CD4-positive, alpha-beta memory T cell (primary cell): Measurements from ENCODE around the gene FGF1. TPM values are rescaled to one million over a fixed set of nuclear protein-coding genes. Genes with fewer than 3 reads are reported as not detected.

Source experiments
- CTCF ChIA-PET: fragments of 350-600 bp; sonication (Branson Sonifier 250); formaldehyde crosslinking; loops from one replicate; lab custom pipeline; 2021; ENCODE audit warnings: inconsistent platforms; ENCODE audit not compliant: partially characterized antibody; lab: Charles Lee
- POLR2A ChIA-PET: fragments of 350-600 bp; sonication (Branson Sonifier 250); formaldehyde crosslinking; loops from one replicate; lab custom pipeline; 2021; ENCODE audit not compliant: partially characterized antibody; lab: Charles Lee
- DNase-seq, 5 donors: peaks; one replicate each; pipeline versions ENCODE4 v3.0.0 to v3.0.0-alpha.2; 2020 to 2022; ENCODE audit warnings: mixed read lengths in 1 of 5
- H3K27ac ChIP-seq: one replicate; pipeline ENCODE4 v1.7.0; 2013; ENCODE audit warnings: low read depth, low read length
- H3K27me3 ChIP-seq: 2 replicates; pipeline ENCODE4 v1.7.0; 2013; ENCODE audit warnings: mild to moderate bottlenecking, low read length, moderate library complexity; ENCODE audit not compliant: insufficient read depth
- H3K36me3 ChIP-seq: 2 replicates; pipeline ENCODE4 v1.7.0; 2013; ENCODE audit warnings: mild to moderate bottlenecking, low read length, moderate library complexity; ENCODE audit not compliant: insufficient read depth
- H3K4me1 ChIP-seq: 2 replicates; pipeline ENCODE4 v1.7.0; 2013; ENCODE audit warnings: mild to moderate bottlenecking, low read length, moderate library complexity; ENCODE audit not compliant: insufficient read depth
- H3K4me3 ChIP-seq, 2 donors: one replicate each; pipeline ENCODE4 v1.7.0; 2013; ENCODE audit warnings: low read length in 2 of 2, mild to moderate bottlenecking in 1 of 2
- H3K9me3 ChIP-seq, 2 donors: one replicate each; pipeline ENCODE4 v1.7.0; 2013; ENCODE audit warnings: low read length in 2 of 2, control low read depth in 1 of 2; ENCODE audit not compliant: control insufficient read depth in 1 of 2
- H3K27ac Mint-ChIP-seq, 7 donors: one replicate each; pipeline ENCODE4 v1.8.0; 2020 to 2021; ENCODE audit warnings: mixed read lengths in 7 of 7, mild to moderate bottlenecking in 6 of 7, inconsistent platforms in 3 of 7, moderate library complexity in 3 of 7
- H3K27me3 Mint-ChIP-seq, 2 donors: one replicate each; pipeline ENCODE4 v1.8.0; 2020 to 2021; ENCODE audit warnings: mixed read lengths in 2 of 2
- H3K36me3 Mint-ChIP-seq, 2 donors: one replicate each; pipeline ENCODE4 v1.8.0; 2020 to 2021; ENCODE audit warnings: mixed read lengths in 2 of 2, inconsistent platforms in 1 of 2, mild to moderate bottlenecking in 1 of 2
- H3K4me1 Mint-ChIP-seq, 4 donors: one replicate each; pipeline ENCODE4 v1.8.0; 2020 to 2021; ENCODE audit warnings: mixed read lengths in 4 of 4, mild to moderate bottlenecking in 1 of 4
- H3K4me3 Mint-ChIP-seq, 8 donors: one replicate each; pipeline ENCODE4 v1.8.0; 2020 to 2021; ENCODE audit warnings: mixed read lengths in 8 of 8, mild to moderate bottlenecking in 7 of 8, moderate library complexity in 6 of 8, inconsistent platforms in 3 of 8
- H3K9me3 Mint-ChIP-seq, 8 donors: one replicate each; pipeline ENCODE4 v1.8.0; 2020 to 2021; ENCODE audit warnings: mixed read lengths in 8 of 8, mild to moderate bottlenecking in 5 of 8, inconsistent platforms in 3 of 8, moderate library complexity in 1 of 8
- intact Hi-C: fragments of 100-400 bp; cut with micrococcal nuclease; formaldehyde crosslinking; loops from one replicate; pipeline ENCODE4 v1.15.1; 2023
- polyA plus RNA-seq, 2 donors: library from polyadenylated mRNA; unstranded; fragments of 300-500 nt; fragmentation: Illumina TruSeq; gene quantifications; one replicate each; pipeline ENCODE4 v1.2.3, GENCODE V29; 2021
- total RNA-seq, 2 experiments: library from RNA; stranded (reverse); gene quantifications; one replicate each; pipeline ENCODE4 v1.2.3, GENCODE V29; 2021

FGF1 gene
- total and polyA plus RNA-seq, 4 experiments from 2014 or later: not detected

GRCh38 chr5:142688281-142688989, 2.5 kb upstream of the FGF1 start:
- Histone ChIP-seq H3K36me3 (no peaks in the 10 kb centered on the region), H3K27ac (no peak overlapping the region), H3K4me1 (no peaks in the 10 kb centered on the region), H3K27me3 (no peaks in the 10 kb centered on the region), H3K4me3 (no peak overlapping the region), H3K9me3 (no peaks in the 10 kb centered on the region)
- Mint-ChIP-seq H3K36me3 (no peaks in the 10 kb centered on the region), H3K9me3 (no peaks in the 10 kb centered on the region), H3K4me1 (no peaks in the 10 kb centered on the region), H3K27ac (no peak overlapping the region), H3K4me3 (no peak overlapping the region), H3K27me3 (peaks cover 4 to 9% of the 10 kb centered on the region in 2 donors)
- POLR2A ChIA-PET: no interaction called here
- intact Hi-C loops: no loop called here
- no peak for DNase-seq
- CTCF ChIA-PET: interaction anchor here (1.7 to 1.9 kb wide), 2 partner anchors 10 to 25 kb away, joined by 4 to 5 read pairs; no protein-coding TSS in a partner anchor

DNA sequence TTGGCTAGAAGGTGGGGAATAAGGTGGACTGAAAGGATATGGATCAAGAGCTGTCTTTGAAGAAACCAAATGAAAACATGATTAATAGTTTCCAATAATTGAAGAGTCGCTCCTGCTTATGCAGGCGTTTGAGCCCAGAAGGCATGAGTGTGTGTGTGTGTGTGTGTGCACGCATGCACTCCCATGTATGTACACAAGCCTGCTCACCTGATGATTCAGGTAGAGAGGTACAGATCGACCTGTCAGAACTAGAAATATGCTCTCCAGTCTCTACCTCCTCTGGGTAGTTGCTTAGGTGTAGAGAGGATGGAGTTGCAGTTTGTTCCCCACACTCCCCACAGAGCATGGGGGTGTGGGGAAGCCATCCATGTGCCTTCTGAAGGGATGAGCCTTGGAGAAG, 1.1 kb upstream of the FGF1 start:
- H3K36me3 Mint-ChIP-seq: no peaks in the 10 kb centered on the region
- Histone ChIP-seq H3K27ac (no peak overlapping the region), H3K4me3 (no peak overlapping the region), H3K4me1 (no peaks in the 10 kb centered on the region), H3K27me3 (no peaks in the 10 kb centered on the region), H3K36me3 (no peaks in the 10 kb centered on the region), H3K9me3 (no peaks in the 10 kb centered on the region)
- ChIA-PET CTCF (interaction anchor here (1.4 to 1.9 kb wide), 2 partner anchors 26 to 27 kb away, joined by 5 read pairs; no protein-coding TSS in a partner anchor), POLR2A (no interaction called here)
- no peaks in the 10 kb centered on the region for H3K4me1 Mint-ChIP-seq
- peaks cover 4 to 9% of the 10 kb centered on the region in 2 donors for H3K27me3 Mint-ChIP-seq
- no peaks in the 10 kb centered on the region for H3K9me3 Mint-ChIP-seq
- no peak overlapping the region for H3K4me3 Mint-ChIP-seq
- intact Hi-C loops: no loop called here
- no peak for DNase-seq
- no peak overlapping the region for H3K27ac Mint-ChIP-seq

- Histone ChIP-seq H3K27ac (no peak overlapping the region), H3K27me3 (no peaks in the 10 kb centered on the region), H3K36me3 (no peaks in the 10 kb centered on the region), H3K4me3 (no peak overlapping the region), H3K4me1 (no peaks in the 10 kb centered on the region), H3K9me3 (no peaks in the 10 kb centered on the region)
- Mint-ChIP-seq H3K36me3 (no peaks in the 10 kb centered on the region), H3K9me3 (no peaks in the 10 kb centered on the region), H3K4me3 (no peak overlapping the region), H3K4me1 (no peaks in the 10 kb centered on the region), H3K27me3 (peaks cover 4 to 9% of the 10 kb centered on the region in 2 donors), H3K27ac (no peak overlapping the region)
- intact Hi-C loops: no loop called here
- ChIA-PET CTCF (interaction anchor here (1.4 to 1.7 kb wide), 3 partner anchors 9 to 32 kb away, joined by 3 to 5 read pairs (median 3); no protein-coding TSS in a partner anchor), POLR2A (no interaction called here)
- no peak for DNase-seq
Measured at GRCh38 chr5:142686210-142686734, 382 bp upstream of the FGF1 start.

GRCh38 chr5:142684508-142685041, 1.3 kb downstream of the FGF1 start:
- Mint-ChIP-seq H3K27ac (no peak overlapping the region), H3K36me3 (peaks cover 0 to 3% of the 10 kb centered on the region in 2 donors), H3K4me3 (no peak overlapping the region), H3K9me3 (peaks cover 0 to 3% (median 0%) of the 10 kb centered on the region in 8 donors), H3K27me3 (peaks cover 4% of the 10 kb centered on the region in 2 donors), H3K4me1 (no peaks in the 10 kb centered on the region)
- H3K9me3 ChIP-seq: no peaks in the 10 kb centered on the region
- no peaks in the 10 kb centered on the region for H3K4me1 ChIP-seq
- H3K27ac ChIP-seq: no peak overlapping the region
- intact Hi-C loops: no loop called here
- ChIA-PET CTCF (interaction anchor here (0.9 to 1.5 kb wide), 3 partner anchors 13 to 628 kb away, joined by 3 to 5 read pairs (median 4); no protein-coding TSS in a partner anchor), POLR2A (no interaction called here)
- H3K36me3 ChIP-seq: no peaks in the 10 kb centered on the region
- H3K27me3 ChIP-seq: no peaks in the 10 kb centered on the region
- H3K4me3 ChIP-seq: no peak overlapping the region
- DNase-seq: no peak

GRCh38 chr5:142683881-142684505, 1.9 kb downstream of the FGF1 start:
- no peak overlapping the region for H3K4me3 Mint-ChIP-seq
- POLR2A ChIA-PET: no interaction called here
- Histone ChIP-seq H3K27me3 (no peaks in the 10 kb centered on the region), H3K36me3 (no peaks in the 10 kb centered on the region), H3K4me3 (no peak overlapping the region), H3K9me3 (no peaks in the 10 kb centered on the region), H3K27ac (no peak overlapping the region), H3K4me1 (no peaks in the 10 kb centered on the region)
- H3K4me1 Mint-ChIP-seq: no peaks in the 10 kb centered on the region
- peaks cover 4% of the 10 kb centered on the region in 2 donors for H3K27me3 Mint-ChIP-seq
- no peak for DNase-seq
- H3K27ac Mint-ChIP-seq: no peak overlapping the region
- peaks cover 0 to 3% (median 0%) of the 10 kb centered on the region in 8 donors for H3K9me3 Mint-ChIP-seq
- intact Hi-C loops: no loop called here
- H3K36me3 Mint-ChIP-seq: peaks cover 0 to 3% of the 10 kb centered on the region in 2 donors
- CTCF ChIA-PET: no interaction called here

DNA sequence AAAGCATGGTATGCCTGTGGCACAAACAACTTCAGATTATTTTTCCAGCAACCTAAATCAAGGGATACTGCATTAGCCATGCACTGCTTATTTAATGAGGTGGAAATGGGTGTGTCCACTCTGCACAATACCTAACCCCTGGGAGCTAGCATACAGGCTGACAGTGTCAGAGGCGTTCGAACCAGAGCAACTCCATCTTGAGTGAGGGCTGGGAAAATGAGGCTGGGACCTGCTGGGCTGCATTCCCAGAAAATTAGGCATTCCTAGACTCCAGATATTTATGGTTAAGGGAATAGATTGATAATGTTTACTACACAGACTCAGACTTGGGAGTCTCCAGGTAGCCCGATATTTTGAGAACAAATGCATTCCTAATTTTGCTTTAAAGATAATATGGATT, 2.8 kb downstream of the FGF1 start:
- CTCF ChIA-PET: no interaction called here
- no peaks in the 10 kb centered on the region for H3K36me3 ChIP-seq
- H3K4me1 Mint-ChIP-seq: no peaks in the 10 kb centered on the region
- no peak for DNase-seq
- H3K36me3 Mint-ChIP-seq: peaks cover 0 to 3% of the 10 kb centered on the region in 2 donors
- peaks cover 4% of the 10 kb centered on the region in 2 donors for H3K27me3 Mint-ChIP-seq
- H3K9me3 Mint-ChIP-seq: peaks cover 0 to 3% (median 0%) of the 10 kb centered on the region in 8 donors
- H3K4me1 ChIP-seq: no peaks in the 10 kb centered on the region
- H3K4me3 ChIP-seq: no peak overlapping the region
- POLR2A ChIA-PET: no interaction called here
- H3K27ac ChIP-seq: no peak overlapping the region
- intact Hi-C loops: no loop called here
- H3K27ac Mint-ChIP-seq: no peak overlapping the region
- H3K27me3 ChIP-seq: no peaks in the 10 kb centered on the region
- no peak overlapping the region for H3K4me3 Mint-ChIP-seq
- H3K9me3 ChIP-seq: no peaks in the 10 kb centered on the region
